ENCODE data around the gene C15orf62.

Gene C15orf62

GRCh38 chr15:40747685-40748631, 21.8 kb upstream of the C15orf62 start:
- H3K9me3 Mint-ChIP-seq = no peaks in the 10 kb centered on the region
- no peaks in the 10 kb centered on the region for H3K27me3 Mint-ChIP-seq
- no peak for ATAC-seq
- no peak overlapping the region for H3K4me3 Mint-ChIP-seq
- H3K4me1 Mint-ChIP-seq = peaks cover 9% of the 10 kb centered on the region
- H3K27ac Mint-ChIP-seq = no peak overlapping the region
- H3K36me3 Mint-ChIP-seq = peaks cover 39% of the 10 kb centered on the region

- peaks cover 39% of the 10 kb centered on the region for H3K36me3 Mint-ChIP-seq
- peaks cover 21% of the 10 kb centered on the region for H3K4me1 Mint-ChIP-seq
- no peaks in the 10 kb centered on the region for H3K27me3 Mint-ChIP-seq
- ATAC-seq = no peak
- no peak overlapping the region for H3K27ac Mint-ChIP-seq
- H3K9me3 Mint-ChIP-seq = no peaks in the 10 kb centered on the region
- H3K4me3 Mint-ChIP-seq = no peak overlapping the region
These were observed 20.6 kb upstream of the C15orf62 start for GRCh38 chr15:40749151-40749630.

GRCh38 chr15:40750885-40751284, 18.9 kb upstream of the C15orf62 start:
- Mint-ChIP-seq H3K36me3 (peaks cover 39% of the 10 kb centered on the region), H3K4me1 (peaks cover 35% of the 10 kb centered on the region), H3K4me3 (no peak overlapping the region), H3K9me3 (no peaks in the 10 kb centered on the region), H3K27ac (no peak overlapping the region), H3K27me3 (no peaks in the 10 kb centered on the region)
- ATAC-seq = no peak

- H3K9me3 Mint-ChIP-seq = no peaks in the 10 kb centered on the region
- H3K4me1 Mint-ChIP-seq = peaks cover 35% of the 10 kb centered on the region
- peaks cover 39% of the 10 kb centered on the region for H3K36me3 Mint-ChIP-seq
- no peak for ATAC-seq
- H3K27me3 Mint-ChIP-seq = no peaks in the 10 kb centered on the region
- no peak overlapping the region for H3K4me3 Mint-ChIP-seq
- no peak overlapping the region for H3K27ac Mint-ChIP-seq
These were observed 18.0 kb upstream of the C15orf62 start for GRCh38 chr15:40751745-40752144.

GRCh38 chr15:40754574-40754882, 15.3 kb upstream of the C15orf62 start:
- Mint-ChIP-seq H3K9me3 (no peaks in the 10 kb centered on the region), H3K27me3 (no peaks in the 10 kb centered on the region), H3K36me3 (peaks cover 27% of the 10 kb centered on the region), H3K4me3 (peak overlapping the region; percentile 97), H3K4me1 (peaks cover 35% of the 10 kb centered on the region), H3K27ac (peak overlapping the region; percentile 99)
- peak; percentile 24 for ATAC-seq

GRCh38 chr15:40754883-40755811, 14.6 kb upstream of the C15orf62 start, which contains the start of gene RMDN3:
TSS of gene RMDN3 (minus strand) at chr15:40755254. CDS start at chr15:40754783, 471 bp downstream.
- Mint-ChIP-seq H3K4me3 (peak within 1 kb of the TSS; percentile 97), H3K27me3 (no peaks in the 10 kb centered on the region), H3K36me3 (peaks cover 23% of the 10 kb centered on the region), H3K9me3 (no peaks in the 10 kb centered on the region), H3K27ac (peak within 1 kb of the TSS; percentile 99), H3K4me1 (peaks cover 35% of the 10 kb centered on the region)
- ATAC-seq = peak; percentile 98

GRCh38 chr15:40755812-40756208, 14.0 kb upstream of the C15orf62 start:
- Mint-ChIP-seq H3K27me3 (no peaks in the 10 kb centered on the region), H3K4me1 (peaks cover 35% of the 10 kb centered on the region), H3K27ac (peak overlapping the region; percentile 99), H3K9me3 (no peaks in the 10 kb centered on the region), H3K4me3 (peak overlapping the region; percentile 97), H3K36me3 (peaks cover 20% of the 10 kb centered on the region)
- no peak for ATAC-seq

- peak overlapping the region; percentile 27 for H3K4me3 Mint-ChIP-seq
- ATAC-seq = no peak
- H3K27me3 Mint-ChIP-seq = no peaks in the 10 kb centered on the region
- H3K27ac Mint-ChIP-seq = no peak overlapping the region
- no peaks in the 10 kb centered on the region for H3K9me3 Mint-ChIP-seq
- H3K36me3 Mint-ChIP-seq = peaks cover 9% of the 10 kb centered on the region
- H3K4me1 Mint-ChIP-seq = peaks cover 35% of the 10 kb centered on the region
These were observed 12.8 kb upstream of the C15orf62 start for GRCh38 chr15:40756938-40757337.

- Mint-ChIP-seq H3K27ac (no peak overlapping the region), H3K4me3 (no peak overlapping the region)
These were observed 9.8 kb upstream of the C15orf62 start for GRCh38 chr15:40759961-40760360.

GRCh38 chr15:40762919-40763800, 6.6 kb upstream of the C15orf62 start:
- H3K4me1 Mint-ChIP-seq = peaks cover 40% of the 10 kb centered on the region
- peak; percentile 28 for ATAC-seq

More at GRCh38 chr15:40759961-40760360, 9.8 kb upstream of the C15orf62 start:
- Mint-ChIP-seq H3K27me3 (no peaks in the 10 kb centered on the region), H3K4me1 (peaks cover 33% of the 10 kb centered on the region), H3K9me3 (no peaks in the 10 kb centered on the region), H3K36me3 (no peaks in the 10 kb centered on the region)
- ATAC-seq = no peak

GRCh38 chr15:40763801-40764628, 5.8 kb upstream of the C15orf62 start, which contains the start of gene GCHFR:
TSS of gene GCHFR (plus strand) at chr15:40764068. CDS start at chr15:40764181, 113 bp downstream.
- H3K36me3 Mint-ChIP-seq = no peaks in the 10 kb centered on the region
- ATAC-seq = peak; percentile 79
- H3K27me3 Mint-ChIP-seq = no peaks in the 10 kb centered on the region
- H3K4me1 Mint-ChIP-seq = peaks cover 48% of the 10 kb centered on the region
- H3K4me3 Mint-ChIP-seq = peak within 1 kb of the TSS; percentile 86
- no peaks in the 10 kb centered on the region for H3K9me3 Mint-ChIP-seq
- peak within 1 kb of the TSS; percentile 74 for H3K27ac Mint-ChIP-seq

More at GRCh38 chr15:40762919-40763800, 6.6 kb upstream of the C15orf62 start:
- peak overlapping the region; percentile 86 for H3K4me3 Mint-ChIP-seq
- H3K27me3 Mint-ChIP-seq = no peaks in the 10 kb centered on the region
- H3K36me3 Mint-ChIP-seq = no peaks in the 10 kb centered on the region
- no peaks in the 10 kb centered on the region for H3K9me3 Mint-ChIP-seq
- peak overlapping the region; percentile 74 for H3K27ac Mint-ChIP-seq

- no peaks in the 10 kb centered on the region for H3K27me3 Mint-ChIP-seq
- H3K36me3 Mint-ChIP-seq = no peaks in the 10 kb centered on the region
- H3K4me1 Mint-ChIP-seq = peaks cover 55% of the 10 kb centered on the region
- no peaks in the 10 kb centered on the region for H3K9me3 Mint-ChIP-seq
- ATAC-seq = no peak
- peak overlapping the region; percentile 86 for H3K4me3 Mint-ChIP-seq
- H3K27ac Mint-ChIP-seq = peak overlapping the region; percentile 74
These were observed 5.1 kb upstream of the C15orf62 start for GRCh38 chr15:40764629-40765103.

GRCh38 chr15:40766194-40766815, 3.5 kb upstream of the C15orf62 start:
- Mint-ChIP-seq H3K27me3 (no peaks in the 10 kb centered on the region), H3K4me1 (peaks cover 71% of the 10 kb centered on the region), H3K36me3 (peaks cover 6% of the 10 kb centered on the region), H3K27ac (no peak overlapping the region), H3K4me3 (no peak overlapping the region), H3K9me3 (no peaks in the 10 kb centered on the region)
- no peak for ATAC-seq
